ENCODE measurements around the gene FASN.

FASN gene

GRCh38 chr17:82085031-82085861 is 12.8 kb downstream of the FASN start:
- no peak for DNase-seq (ENCODE audit: low read depth)
- no peak overlapping the region for H3K4me3 ChIP-seq (ENCODE audit: low read depth, low read length)
- TF ChIP-seq CTCF (conservative IDR thresholded peaks at IDR 0.05; ENCODE audit: low read depth, low read length): no peak

- DNase-seq (ENCODE audit: low read depth): no peak
- no peak overlapping the region for H3K4me3 ChIP-seq (ENCODE audit: low read depth, low read length)
- TF ChIP-seq CTCF (conservative IDR thresholded peaks at IDR 0.05; ENCODE audit: low read depth, low read length): no peak
These were observed 13.5 kb downstream of the FASN start for GRCh38 chr17:82084373-82085030.

- no peak for DNase-seq (ENCODE audit: low read depth)
- H3K4me3 ChIP-seq (ENCODE audit: low read depth, low read length): no peak overlapping the region
- no peak for TF ChIP-seq CTCF (conservative IDR thresholded peaks at IDR 0.05; ENCODE audit: low read depth, low read length)
These were observed 14.3 kb downstream of the FASN start for GRCh38 chr17:82083533-82084359.

GRCh38 chr17:82083009-82083408 is 15.0 kb downstream of the FASN start:
- DNase-seq (ENCODE audit: low read depth): no peak
- TF ChIP-seq CTCF (conservative IDR thresholded peaks at IDR 0.05; ENCODE audit: low read depth, low read length): no peak
- no peak overlapping the region for H3K4me3 ChIP-seq (ENCODE audit: low read depth, low read length)

GRCh38 chr17:82082456-82082855 is 15.6 kb downstream of the FASN start:
- DNase-seq (ENCODE audit: low read depth): no peak
- H3K4me3 ChIP-seq (ENCODE audit: low read depth, low read length): no peak overlapping the region
- no peak for TF ChIP-seq CTCF (conservative IDR thresholded peaks at IDR 0.05; ENCODE audit: low read depth, low read length)

- DNase-seq (ENCODE audit: low read depth): no peak
- TF ChIP-seq CTCF (conservative IDR thresholded peaks at IDR 0.05; ENCODE audit: low read depth, low read length): no peak
- H3K4me3 ChIP-seq (ENCODE audit: low read depth, low read length): no peak overlapping the region
These were observed 16.1 kb downstream of the FASN start for GRCh38 chr17:82081966-82082365.
